T-cell (primary cell): Measurements from ENCODE around the gene SPATA31A6. TPM values are rescaled to one million over a fixed set of nuclear protein-coding genes. Genes with fewer than 3 reads are reported as not detected.
"Not testable (repeated sequence)": the region's sequence is repeated elsewhere in the genome, so short reads cannot be mapped to it uniquely, and the experiment has no call there.

ENCODE experiments used
- ATAC-seq, 4 experiments: fragments of 200-7000 bp in 3 of 4; fragments of 150-1000 bp in 1 of 4; cut with Tn5 transposase; replicated peaks in 1 of 4; 1 replicate in 3 of 4; 2 replicates in 1 of 4; pipeline ENCODE4 v1.10.0; 2021; ENCODE audit warnings: moderate library complexity in 3 of 4, mild to moderate bottlenecking in 2 of 4, moderate number of reproducible peaks in 1 of 4
- CTCF ChIA-PET, 2 donors: fragments of 300-600 bp; sonication (Branson Sonifier 250); formaldehyde crosslinking; loops; one replicate each; lab custom pipeline; 2022; ENCODE audit warnings: antibody characterized with exemption in 2 of 2; lab: Charles Lee
- POLR2A ChIA-PET, 2 donors: fragments of 300-600 bp; sonication (Branson Sonifier 250); formaldehyde crosslinking; loops; one replicate each; lab custom pipeline; 2022; ENCODE audit warnings: antibody characterized with exemption in 2 of 2; lab: Charles Lee
- DNase-seq, 35 experiments: peaks; one replicate each; pipeline versions ENCODE4 v3.0.0 to v3.0.0-alpha.2; 2013 to 2023
- H3K27ac ChIP-seq: one replicate; pipeline ENCODE4 v1.5.1; 2013; ENCODE audit warnings: low read length
- H3K27me3 ChIP-seq, 2 experiments: replicated peaks in 1 of 2; 1 replicate in 1 of 2; 2 replicates in 1 of 2; pipeline versions ENCODE4 v1.6.1 to v1.7.0; 2013; ENCODE audit warnings: low read length in 1 of 2, mixed read lengths in 1 of 2; ENCODE audit not compliant: control insufficient read depth in 2 of 2, insufficient read depth in 2 of 2; ENCODE audit errors: extremely low read depth in 1 of 2
- H3K36me3 ChIP-seq, 2 donors: 1 replicate in 1 of 2; 2 replicates in 1 of 2; pipeline versions ENCODE4 v1.6.1 to v1.7.0; 2013; ENCODE audit warnings: low read length in 1 of 2; ENCODE audit not compliant: control insufficient read depth in 2 of 2, insufficient read depth in 1 of 2; ENCODE audit errors: extremely low read depth in 1 of 2
- H3K4me1 ChIP-seq, 2 experiments: 1 replicate in 1 of 2; 2 replicates in 1 of 2; pipeline versions ENCODE4 v1.6.1 to v1.7.0; 2013; ENCODE audit warnings: low read length in 2 of 2, mixed read lengths in 1 of 2; ENCODE audit not compliant: insufficient read depth in 2 of 2, control insufficient read depth in 1 of 2; ENCODE audit errors: extremely low read depth in 1 of 2
- H3K4me3 ChIP-seq, 2 donors: 1 replicate in 1 of 2; 2 replicates in 1 of 2; pipeline versions ENCODE4 v1.5.1 to v1.7.0; 2013; ENCODE audit warnings: mild to moderate bottlenecking in 2 of 2, low read length in 1 of 2, moderate library complexity in 1 of 2; ENCODE audit not compliant: control insufficient read depth in 1 of 2; ENCODE audit errors: extremely low read depth in 1 of 2
- H3K9me3 ChIP-seq: 2 replicates; pipeline ENCODE4 v1.7.0; 2013
- H3K27ac Mint-ChIP-seq, 2 donors: one replicate each; pipeline ENCODE4 v1.8.0; 2020 to 2021; ENCODE audit warnings: mild to moderate bottlenecking in 2 of 2, mixed read lengths in 2 of 2
- H3K27me3 Mint-ChIP-seq, 2 donors: one replicate each; pipeline ENCODE4 v1.8.0; 2021 to 2022; ENCODE audit warnings: mixed read lengths in 2 of 2
- H3K36me3 Mint-ChIP-seq: one replicate; pipeline ENCODE4 v1.8.0; 2021; ENCODE audit warnings: mixed read lengths
- H3K4me1 Mint-ChIP-seq, 3 donors: one replicate each; pipeline ENCODE4 v1.8.0; 2020 to 2022; ENCODE audit warnings: mixed read lengths in 3 of 3, mild to moderate bottlenecking in 1 of 3
- H3K4me3 Mint-ChIP-seq, 3 donors: one replicate each; pipeline ENCODE4 v1.8.0; 2020 to 2022; ENCODE audit warnings: mild to moderate bottlenecking in 3 of 3, mixed read lengths in 3 of 3, moderate library complexity in 3 of 3
- H3K9me3 Mint-ChIP-seq, 3 donors: one replicate each; pipeline ENCODE4 v1.8.0; 2020 to 2022; ENCODE audit warnings: mixed read lengths in 3 of 3
- WGBS: methylation state at CpG from one replicate; pipeline ENCODE4 v1.1.5; 2013; ENCODE audit warnings: missing lambda C conversion rate; ENCODE audit not compliant: insufficient coverage; 5-methylcytosine and 5-hydroxymethylcytosine counted together
- total RNA-seq, 35 experiments: library from RNA in 6 of 35; stranded (reverse) in 6 of 35; fragments of 120-200 nt in 1 of 35; gene quantifications; one replicate each; pipeline versions ENCODE4 v1.2.1 to v1.2.4 and lab custom pipeline; 2013 to 2026

Gene SPATA31A6
- total RNA-seq (not detected), total RNA-seq (lab: John Stamatoyannopoulos, UW) (0 to 0.06 (median 0) reads per million in 29 experiments)
- not detected for total RNA-seq (2013)

DNA sequence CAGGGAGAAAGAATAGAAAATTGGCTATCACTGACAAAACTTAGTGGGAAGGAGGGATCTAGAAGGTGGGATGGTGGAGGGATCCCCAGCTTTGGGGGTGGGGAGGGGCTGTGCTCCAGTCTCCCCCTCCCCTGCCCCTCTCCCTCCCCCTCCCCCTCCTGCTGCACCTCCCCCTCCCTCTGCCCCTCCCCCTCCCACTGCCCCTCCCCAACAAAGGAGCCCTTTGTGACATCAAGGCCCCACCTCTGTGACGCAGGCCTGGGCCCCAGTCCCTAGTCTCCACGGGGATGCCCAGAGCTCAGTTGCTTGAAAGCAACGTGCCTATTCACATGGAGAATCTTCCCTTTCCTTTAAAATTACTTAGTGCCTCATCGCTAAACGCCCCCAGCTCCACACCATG, at the start of gene SPATA31A6:
SPATA31A6 (plus strand) TSS at position 301 of the 400 bp plus-strand sequence; CDS start at position 330, 29 bp downstream.
- H3K4me1 ChIP-seq, ATAC-seq, H3K27me3 Mint-ChIP-seq, H3K4me3 ChIP-seq, H3K9me3 ChIP-seq, DNase-seq, H3K36me3 Mint-ChIP-seq, POLR2A ChIA-PET, H3K27me3 ChIP-seq, H3K9me3 Mint-ChIP-seq, H3K27ac Mint-ChIP-seq, CTCF ChIA-PET, H3K27ac ChIP-seq, H3K36me3 ChIP-seq, H3K4me3 Mint-ChIP-seq: not testable (repeated sequence)
- peaks cover 0 to 13% (median 1%) of the 10 kb centered on the region in 3 donors for H3K4me1 Mint-ChIP-seq
- WGBS, result 40% methylated on average over 1 of the region's 5 CpGs

GRCh38 chr9:42160299-42160698, 23.2 kb upstream of the SPATA31A6 start:
- H3K4me1 ChIP-seq, H3K27me3 Mint-ChIP-seq, H3K4me3 Mint-ChIP-seq, H3K36me3 ChIP-seq, H3K36me3 Mint-ChIP-seq, H3K27me3 ChIP-seq, H3K9me3 ChIP-seq, H3K27ac Mint-ChIP-seq, ATAC-seq, POLR2A ChIA-PET, CTCF ChIA-PET, H3K9me3 Mint-ChIP-seq, H3K4me1 Mint-ChIP-seq, H3K4me3 ChIP-seq, H3K27ac ChIP-seq: not testable (repeated sequence)
- DNase-seq, result peak in 1 of 35 experiments; percentile 0
- WGBS, result no CpG with 5 or more reads among the region's 1 CpG

DNA sequence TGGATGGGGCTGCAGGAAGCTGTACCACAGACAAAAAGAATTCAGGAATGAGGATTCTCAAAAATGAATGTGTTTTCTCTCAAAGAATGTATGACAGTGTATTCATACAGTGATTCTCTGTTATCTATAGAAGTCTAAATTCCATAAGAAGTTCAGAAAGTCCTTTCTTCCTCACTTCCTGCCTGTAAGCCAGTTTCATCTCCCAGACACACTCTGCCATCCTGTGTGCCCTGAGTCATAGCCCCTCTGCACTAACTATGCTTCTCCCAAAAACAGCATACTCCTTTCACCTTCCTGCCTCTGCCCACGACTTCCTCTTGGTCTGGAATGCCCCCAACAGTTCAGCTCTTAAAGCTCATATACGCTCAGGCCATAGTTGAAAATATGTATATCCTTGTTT, 36.4 kb downstream of the SPATA31A6 start:
- H3K9me3 ChIP-seq, H3K9me3 Mint-ChIP-seq, CTCF ChIA-PET, H3K4me3 Mint-ChIP-seq, H3K4me1 Mint-ChIP-seq, ATAC-seq, H3K36me3 Mint-ChIP-seq, H3K27ac Mint-ChIP-seq, DNase-seq, H3K36me3 ChIP-seq, H3K4me3 ChIP-seq, H3K27ac ChIP-seq, H3K27me3 ChIP-seq, H3K4me1 ChIP-seq, POLR2A ChIA-PET, H3K27me3 Mint-ChIP-seq: not testable (repeated sequence)
- 33% methylated on average over 1 of the region's 2 CpGs for WGBS

- H3K27me3 ChIP-seq, ATAC-seq, H3K4me1 Mint-ChIP-seq, H3K9me3 ChIP-seq, H3K36me3 Mint-ChIP-seq, H3K36me3 ChIP-seq, H3K4me3 ChIP-seq, H3K27ac Mint-ChIP-seq, DNase-seq, POLR2A ChIA-PET, H3K4me3 Mint-ChIP-seq, H3K4me1 ChIP-seq, CTCF ChIA-PET, H3K9me3 Mint-ChIP-seq, H3K27me3 Mint-ChIP-seq, H3K27ac ChIP-seq: not testable (repeated sequence)
- WGBS, result no CpG with 5 or more reads among the region's 10 CpGs
Measured at GRCh38 chr9:42223230-42223629, 39.8 kb downstream of the SPATA31A6 start.

DNA sequence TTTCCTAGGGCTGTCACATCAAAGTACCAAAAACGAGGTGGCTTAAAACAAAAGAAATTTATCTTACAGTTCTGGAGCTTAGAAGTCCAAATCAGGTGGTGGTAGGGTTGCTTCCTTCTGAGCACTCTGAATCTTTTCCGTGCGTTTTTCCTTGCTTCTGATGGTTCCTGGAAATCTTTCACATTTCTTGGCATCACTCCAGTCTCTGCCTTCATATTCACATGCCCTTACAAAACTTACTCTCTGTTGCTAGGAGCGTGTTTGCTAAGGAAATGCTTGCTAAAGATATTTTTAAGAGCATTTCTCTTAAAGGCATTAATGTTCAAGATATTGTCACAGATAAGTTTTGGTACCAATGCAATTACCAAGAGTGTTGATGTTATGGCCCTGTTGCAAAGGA, 49.6 kb downstream of the SPATA31A6 start:
- H3K9me3 ChIP-seq, H3K4me3 Mint-ChIP-seq, H3K4me3 ChIP-seq, CTCF ChIA-PET, H3K27me3 Mint-ChIP-seq, DNase-seq, H3K4me1 Mint-ChIP-seq, ATAC-seq, H3K9me3 Mint-ChIP-seq, H3K27ac ChIP-seq, H3K27ac Mint-ChIP-seq, H3K36me3 Mint-ChIP-seq, H3K27me3 ChIP-seq, H3K4me1 ChIP-seq, H3K36me3 ChIP-seq, POLR2A ChIA-PET: not testable (repeated sequence)
- 0% methylated on average over 1 of the region's 4 CpGs for WGBS

DNA sequence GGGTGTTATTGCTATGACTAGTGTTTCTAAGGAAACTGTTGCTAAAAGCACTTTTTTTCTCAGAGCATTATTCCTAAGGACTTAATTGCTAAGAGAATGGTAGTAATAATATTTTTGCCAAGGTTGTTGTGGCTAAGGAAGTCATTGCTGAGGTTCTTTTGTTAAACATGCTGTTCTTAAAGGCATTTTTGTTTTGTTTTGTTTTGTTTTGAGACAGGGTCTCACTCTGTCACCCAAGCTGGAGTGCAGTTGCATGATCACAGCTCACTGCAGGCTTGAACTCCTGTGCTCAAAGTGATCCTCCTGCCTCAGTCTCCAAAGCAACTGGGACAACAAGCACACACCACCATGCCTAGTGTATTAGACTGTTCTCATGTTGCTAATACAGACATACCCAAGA, 51.2 kb downstream of the SPATA31A6 start:
- H3K27ac ChIP-seq, H3K27ac Mint-ChIP-seq, H3K27me3 Mint-ChIP-seq, POLR2A ChIA-PET, DNase-seq, H3K9me3 Mint-ChIP-seq, H3K36me3 ChIP-seq, H3K27me3 ChIP-seq, H3K4me3 ChIP-seq, H3K4me3 Mint-ChIP-seq, ATAC-seq, H3K4me1 ChIP-seq, CTCF ChIA-PET, H3K36me3 Mint-ChIP-seq, H3K9me3 ChIP-seq, H3K4me1 Mint-ChIP-seq: not testable (repeated sequence)

- H3K27me3 ChIP-seq, H3K4me1 Mint-ChIP-seq, H3K27me3 Mint-ChIP-seq, H3K4me3 Mint-ChIP-seq, H3K36me3 ChIP-seq, H3K4me3 ChIP-seq, CTCF ChIA-PET, H3K9me3 Mint-ChIP-seq, POLR2A ChIA-PET, H3K36me3 Mint-ChIP-seq, H3K27ac ChIP-seq, H3K27ac Mint-ChIP-seq, H3K9me3 ChIP-seq, H3K4me1 ChIP-seq, ATAC-seq, DNase-seq: not testable (repeated sequence)
- WGBS, result no CpG with 5 or more reads among the region's 1 CpG
Measured at GRCh38 chr9:42235352-42235991, 52.0 kb downstream of the SPATA31A6 start.
